Activated CD4-positive, alpha-beta T cell treated with anti-CD3 and anti-CD28 coated beads, Interleukin-2, Interleukin-6, amounts not matched to agents 100 ng/mL and 50 ng/mL, durations not matched to agents 16 hours and 8 hours (primary cell): ENCODE results near the gene SRMS.
A peak's percentile ranks its signal among the peaks of the same experiment; 100 is the strongest.

Experiments
- DNase-seq: peaks from one replicate; pipeline ENCODE4 v3.0.0-alpha.2; 2020

The SRMS gene

GRCh38 chr20:63498960-63499337, 48.6 kb downstream of the SRMS start, which contains the start of gene EEF1A2:
Gene EEF1A2, minus strand, starts transcription at chr20:63499083. Its CDS starts 1,320 bp downstream, at chr20:63497763.
- DNase-seq: no peak

DNA sequence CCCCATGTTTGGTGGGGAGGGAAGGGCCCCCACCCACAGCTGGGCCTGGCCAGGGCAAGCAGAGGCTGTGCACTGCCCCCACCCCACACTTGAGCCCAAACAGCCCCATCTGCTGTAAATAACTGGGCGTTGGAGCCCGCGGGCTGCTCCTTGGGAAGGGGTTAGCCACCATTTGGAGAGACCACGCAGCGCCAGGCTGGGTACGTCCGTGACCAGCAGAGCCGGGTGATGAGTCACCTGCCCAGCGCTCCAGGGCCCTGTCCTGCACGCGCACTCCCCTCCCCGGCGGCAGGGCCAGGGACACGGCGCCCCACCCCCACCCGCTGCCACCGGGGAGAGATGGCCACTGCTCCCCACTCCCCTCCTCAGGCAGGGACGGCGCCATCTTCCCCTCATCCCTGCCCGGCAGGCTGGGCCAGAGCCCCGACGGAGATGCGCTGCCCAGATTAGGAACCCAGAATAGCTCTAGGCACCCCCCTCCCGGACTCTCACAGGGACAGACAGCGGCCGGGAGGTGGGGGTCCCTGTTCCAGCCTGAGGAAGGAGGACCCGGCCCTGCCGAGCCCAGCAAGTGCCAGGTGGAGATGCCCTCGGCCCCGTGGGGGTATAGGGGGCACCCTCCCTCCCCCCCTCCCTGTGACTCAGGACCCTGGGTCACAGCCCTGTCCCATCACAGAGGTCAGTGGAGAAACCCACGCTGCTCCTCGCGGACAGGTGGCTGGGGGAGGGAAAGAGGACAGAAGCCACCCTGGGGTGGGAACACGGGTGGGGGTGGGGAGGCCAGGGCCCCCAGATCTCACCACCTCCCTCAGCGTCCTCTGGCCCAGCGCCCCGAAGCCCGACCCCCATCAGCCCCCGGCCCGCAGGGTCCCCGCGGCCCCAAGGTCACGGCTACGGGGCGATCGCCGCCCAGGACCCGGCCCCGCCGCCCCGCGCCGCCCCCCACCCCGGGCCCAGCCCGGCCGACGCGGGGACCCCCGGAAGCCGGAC, 49.3 kb downstream of the SRMS start:
- DNase-seq: no peak

GRCh38 chr20:63497138-63497945, 50.2 kb downstream of the SRMS start:
- DNase-seq: no peak

DNA sequence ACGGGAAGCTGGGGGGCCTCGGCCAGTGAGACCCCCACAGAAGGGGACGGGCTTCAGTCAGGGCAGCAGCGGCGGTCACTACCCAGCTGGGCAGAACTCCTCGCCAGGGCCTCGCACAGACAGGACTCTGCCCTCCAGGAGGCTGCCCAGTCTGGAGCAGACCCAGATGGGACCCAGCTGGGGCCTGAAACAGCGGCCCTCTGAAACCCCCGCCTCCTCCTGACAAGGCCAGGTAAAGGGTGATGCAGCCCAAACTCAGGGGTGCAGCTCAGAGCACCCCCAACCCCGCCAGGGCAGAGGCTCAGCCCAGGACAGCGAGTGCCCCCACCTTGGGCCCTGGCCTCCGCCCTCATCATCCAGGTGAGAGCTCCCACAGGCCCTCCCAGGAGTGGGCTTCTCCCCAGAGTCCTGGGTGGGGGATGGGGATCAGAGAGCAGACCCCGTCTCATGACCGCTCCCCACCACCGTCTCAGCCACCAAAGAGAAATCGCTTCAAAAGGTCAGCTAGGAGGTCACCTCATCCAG, 50.9 kb downstream of the SRMS start:
- DNase-seq: no peak

GRCh38 chr20:63495741-63496595, 51.6 kb downstream of the SRMS start:
- peak; percentile 77 for DNase-seq

DNA sequence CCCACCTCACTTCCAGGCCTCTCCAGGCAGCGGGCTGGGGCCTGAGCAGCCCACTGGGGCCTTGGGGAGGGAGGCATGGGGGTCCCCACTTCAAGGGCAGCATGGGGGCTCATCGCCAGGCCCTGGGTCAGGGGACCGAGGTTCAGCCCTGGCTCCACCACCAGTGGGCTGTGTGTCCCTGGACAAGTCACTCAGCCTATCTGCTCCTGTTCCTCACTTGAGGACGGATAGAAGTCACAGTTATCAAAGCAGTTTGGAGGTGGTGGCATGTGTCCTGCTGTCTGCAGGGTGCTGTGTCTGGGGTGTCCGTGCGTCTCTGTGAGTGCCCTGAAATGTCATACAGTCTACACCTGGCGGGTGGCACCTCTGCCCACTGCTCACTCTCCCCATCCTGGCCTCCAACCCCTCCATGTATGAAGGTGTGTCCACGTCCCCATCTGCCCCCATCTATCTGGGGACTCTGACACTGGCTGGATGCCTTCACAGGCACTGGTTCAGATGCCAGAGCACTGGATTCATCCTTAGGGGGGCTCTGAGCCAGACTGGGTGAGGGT, 52.3 kb downstream of the SRMS start:
- DNase-seq: no peak

DNA sequence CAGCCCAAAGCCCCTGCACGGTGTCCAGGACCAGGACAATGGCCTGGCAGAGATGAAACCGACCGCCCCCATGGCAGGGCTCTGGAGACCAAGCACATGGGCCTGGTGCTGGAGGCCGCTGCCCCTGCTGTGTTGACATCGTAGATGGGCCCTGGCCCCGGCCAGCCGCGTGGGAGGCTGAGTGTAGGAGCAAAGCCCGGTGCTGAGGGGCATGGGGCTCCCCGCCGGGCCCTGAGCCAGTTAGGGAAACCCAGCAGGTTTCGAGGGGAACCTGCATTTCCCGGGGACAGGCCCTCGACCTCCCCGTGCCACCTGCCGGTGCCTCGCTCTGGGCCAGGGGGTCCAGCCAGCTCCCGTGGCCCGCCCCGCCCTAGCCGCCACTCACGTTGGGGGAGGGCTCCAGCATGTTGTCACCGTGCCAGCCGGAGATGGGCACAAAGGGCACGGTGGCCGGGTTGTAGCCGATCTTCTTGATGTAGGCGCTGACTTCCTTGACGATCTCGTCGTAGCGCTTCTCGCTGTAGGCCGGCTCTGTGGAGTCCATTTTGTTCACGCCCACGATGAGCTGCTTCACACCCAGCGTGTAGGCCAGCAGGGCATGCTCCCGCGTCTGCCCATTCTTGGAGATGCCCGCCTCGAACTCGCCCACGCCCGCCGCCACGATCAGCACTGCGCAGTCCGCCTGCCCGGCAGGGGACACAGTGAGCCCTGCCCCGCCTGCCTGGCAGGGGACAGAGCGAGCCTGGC, 53.0 kb downstream of the SRMS start:
- no peak for DNase-seq

DNA sequence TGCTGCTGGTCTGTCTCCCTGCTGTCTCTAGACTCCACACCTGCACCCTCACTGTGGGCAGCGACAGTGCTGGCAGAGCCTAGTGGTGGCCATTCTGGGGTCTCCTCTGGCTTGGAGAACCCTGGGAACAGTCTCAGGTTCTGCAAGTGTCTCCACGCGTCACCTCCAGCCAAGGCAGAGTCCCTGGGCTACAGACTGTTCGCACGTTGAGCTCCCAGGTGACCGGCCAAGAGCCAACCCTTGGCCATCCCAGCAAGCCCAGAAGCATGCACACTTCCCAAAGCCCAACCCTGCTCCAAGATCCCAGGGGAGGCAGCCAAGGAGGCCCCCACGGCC, 53.5 kb downstream of the SRMS start:
- DNase-seq: no peak

DNA sequence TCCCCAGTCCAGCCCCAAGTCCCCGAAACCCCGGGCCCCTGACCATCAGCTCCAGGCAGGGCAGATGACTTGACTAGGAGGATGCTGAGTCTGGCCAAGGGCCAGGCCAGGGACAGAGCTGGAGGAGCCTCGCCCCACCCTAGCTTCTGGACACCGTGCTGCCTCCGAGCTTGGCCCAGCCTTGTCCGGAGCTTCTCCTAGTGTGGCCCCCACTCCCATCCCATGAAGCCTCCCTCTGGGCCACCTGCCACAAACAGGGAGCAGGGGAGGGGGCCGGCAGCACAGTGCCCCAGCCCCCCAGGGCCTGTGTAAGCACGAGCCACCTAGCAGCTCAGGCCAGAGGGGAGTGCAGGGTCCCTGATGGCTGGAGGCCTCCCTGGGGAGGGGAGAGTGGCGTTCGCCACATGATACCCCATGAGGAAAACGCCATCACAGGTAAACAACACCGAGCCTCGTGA, 54.0 kb downstream of the SRMS start:
- DNase-seq: no peak

GRCh38 chr20:63492982-63493381, 54.6 kb downstream of the SRMS start:
- DNase-seq: no peak

- no peak for DNase-seq
Measured at GRCh38 chr20:63492518-63492917, 55.0 kb downstream of the SRMS start.

GRCh38 chr20:63491635-63492230, 55.8 kb downstream of the SRMS start:
- no peak for DNase-seq

- no peak for DNase-seq
Measured at GRCh38 chr20:63491078-63491477, 56.5 kb downstream of the SRMS start.
